Upper lobe of left lung (tissue), 6 donors: Measurements from ENCODE around the gene CIBAR2. TPM values are rescaled to one million over a fixed set of nuclear protein-coding genes. Genes with fewer than 3 reads are reported as not detected.
A peak's percentile ranks its signal among the peaks of the same experiment; 100 is the strongest.

Experiments
- ATAC-seq, 2 donors: fragments of 200-7000 bp; cut with Tn5 transposase; one replicate each; pipeline ENCODE4 v1.9.1; 2022; ENCODE audit warnings: mild to moderate bottlenecking in 2 of 2, moderate library complexity in 2 of 2; ENCODE audit not compliant: low FRiP score in 2 of 2
- DNase-seq, 2 donors: peaks; one replicate each; pipeline ENCODE4 v3.0.0-alpha.2; 2019 to 2020
- H3K27ac ChIP-seq, 4 donors: fragments of 200-600 bp; sonication (generic); one replicate each; pipeline ENCODE4 v1.5.1; 2016 to 2019
- H3K27me3 ChIP-seq, 4 donors: fragments of 200-600 bp; sonication (generic); one replicate each; pipeline ENCODE4 v1.5.1; 2017 to 2019
- H3K36me3 ChIP-seq, 4 donors: fragments of 200-600 bp; sonication (generic); one replicate each; pipeline ENCODE4 v1.5.1; 2016 to 2019
- H3K4me1 ChIP-seq, 4 donors: fragments of 200-600 bp; sonication (generic); one replicate each; pipeline ENCODE4 v1.5.1; 2018 to 2019
- H3K4me3 ChIP-seq, 4 donors: fragments of 200-600 bp; sonication (generic); one replicate each; pipeline ENCODE4 v1.5.1; 2017 to 2019; ENCODE audit warnings: mild to moderate bottlenecking in 2 of 4, moderate library complexity in 1 of 4
- H3K9me3 ChIP-seq, 4 donors: fragments of 200-600 bp; sonication (generic); one replicate each; pipeline ENCODE4 v1.5.1; 2018 to 2019
- CTCF ChIP-seq, 6 experiments: fragments of 450-650 bp in 4 of 6; fragments of 200-600 bp in 2 of 6; sonication (generic) in 2 of 6; IDR thresholded peaks; one replicate each; pipeline ENCODE4 v1.5.1; 2016 to 2019; ENCODE audit warnings: antibody characterized with exemption in 6 of 6
- EP300 ChIP-seq, 4 donors: sonication (generic); formaldehyde crosslinking; IDR thresholded peaks; one replicate each; pipeline ENCODE4 v1.5.1; 2017; ENCODE audit warnings: antibody characterized with exemption in 4 of 4, control low read depth in 2 of 4
- POLR2A ChIP-seq, 4 donors: fragments of 450-650 bp; IDR thresholded peaks; one replicate each; pipeline ENCODE4 v1.5.1; 2016 to 2017; ENCODE audit warnings: antibody characterized with exemption in 4 of 4, mild to moderate bottlenecking in 2 of 4
- POLR2AphosphoS5 ChIP-seq, 2 donors: sonication (generic); formaldehyde crosslinking; IDR thresholded peaks; one replicate each; pipeline ENCODE4 v1.5.1; 2017; ENCODE audit warnings: antibody characterized with exemption in 2 of 2
- WGBS, 2 donors: methylation state at CpG; one replicate each; pipeline ENCODE4 v1.1.5; 2017 to 2018; 5-methylcytosine and 5-hydroxymethylcytosine counted together
- total RNA-seq, 6 donors: library from RNA; depleted of rRNA in 4 of 6; stranded (reverse); fragments of >200 nt in 4 of 6; gene quantifications; one replicate each; pipeline versions ENCODE4 v1.1.0 to v1.2.1, GENCODE V29; 2016 to 2021
- donor health status: DM: no; HTN: no; CAD: no; lungs with moderate emphysema.
- donor health status: DM: no; HTN: yes; CAD: no; lungs with severe emphysema.

Gene CIBAR2
- total RNA-seq, 6 donors from 2014 or later = 0.40 to 35.6 (median 9.9) TPM

GRCh38 chr16:85107083-85107482 is 5.2 kb downstream of the CIBAR2 start:
- DNase-seq = no peak
- Histone ChIP-seq H3K4me3 (no peak overlapping the region), H3K36me3 (no peaks in the 10 kb centered on the region), H3K9me3 (no peaks in the 10 kb centered on the region), H3K4me1 (peaks cover 0 to 10% (median 5%) of the 10 kb centered on the region in 4 donors), H3K27me3 (no peaks in the 10 kb centered on the region), H3K27ac (no peak overlapping the region)
- 73 to 85% methylated on average over 3 to 9 of the region's 9 CpGs for WGBS, 2 donors
- no peak for ATAC-seq
- TF ChIP-seq CTCF (IDR thresholded peaks at IDR 0.05) = no peak
- TF ChIP-seq POLR2A (IDR thresholded peaks at IDR 0.05) = no peak
- no peak for TF ChIP-seq POLR2AphosphoS5 (IDR thresholded peaks at IDR 0.05)
- TF ChIP-seq EP300 (IDR thresholded peaks at IDR 0.05) = no peak

GRCh38 chr16:85105475-85105874 is 6.8 kb downstream of the CIBAR2 start:
- no peak for ATAC-seq
- Histone ChIP-seq H3K27me3 (no peaks in the 10 kb centered on the region), H3K36me3 (no peaks in the 10 kb centered on the region), H3K27ac (no peak overlapping the region), H3K4me3 (no peak overlapping the region), H3K9me3 (no peaks in the 10 kb centered on the region), H3K4me1 (peaks cover 0 to 10% (median 5%) of the 10 kb centered on the region in 4 donors)
- TF ChIP-seq POLR2A (IDR thresholded peaks at IDR 0.05) (no peak), POLR2AphosphoS5 (IDR thresholded peaks at IDR 0.05) (no peak), EP300 (IDR thresholded peaks at IDR 0.05) (no peak), CTCF (IDR thresholded peaks at IDR 0.05) (no peak)
- WGBS, 2 donors = 80 to 87% methylated on average over 5 of the region's 5 CpGs
- no peak for DNase-seq

GRCh38 chr16:85104821-85105391 is 7.4 kb downstream of the CIBAR2 start:
- TF ChIP-seq EP300 (IDR thresholded peaks at IDR 0.05) (no peak), POLR2AphosphoS5 (IDR thresholded peaks at IDR 0.05) (no peak), CTCF (IDR thresholded peaks at IDR 0.05) (no peak), POLR2A (IDR thresholded peaks at IDR 0.05) (no peak)
- Histone ChIP-seq H3K27ac (no peak overlapping the region), H3K4me1 (peaks cover 0 to 10% (median 5%) of the 10 kb centered on the region in 4 donors), H3K9me3 (no peaks in the 10 kb centered on the region), H3K4me3 (no peak overlapping the region), H3K36me3 (no peaks in the 10 kb centered on the region), H3K27me3 (no peaks in the 10 kb centered on the region)
- peak; percentile 41 to 71 for ATAC-seq
- DNase-seq = peak; percentile 47 to 70
- 52 to 53% methylated on average over 10 to 11 of the region's 11 CpGs for WGBS, 2 donors

GRCh38 chr16:85104147-85104546 is 8.1 kb downstream of the CIBAR2 start:
- DNase-seq (no peak), ATAC-seq (no peak)
- no peak for TF ChIP-seq POLR2AphosphoS5 (IDR thresholded peaks at IDR 0.05)
- TF ChIP-seq EP300 (IDR thresholded peaks at IDR 0.05) = no peak
- H3K27me3 ChIP-seq = no peaks in the 10 kb centered on the region
- no peaks in the 10 kb centered on the region for H3K9me3 ChIP-seq
- no peaks in the 10 kb centered on the region for H3K36me3 ChIP-seq
- peaks cover 0 to 10% (median 5%) of the 10 kb centered on the region in 4 donors for H3K4me1 ChIP-seq
- no peak overlapping the region for H3K4me3 ChIP-seq
- H3K27ac ChIP-seq = no peak overlapping the region
- WGBS, 2 donors = 89 to 93% methylated on average over 12 of the region's 12 CpGs

GRCh38 chr16:85103114-85104079 is 8.9 kb downstream of the CIBAR2 start:
- no peaks in the 10 kb centered on the region for H3K9me3 ChIP-seq
- no peaks in the 10 kb centered on the region for H3K36me3 ChIP-seq
- H3K27ac ChIP-seq = no peak overlapping the region
- H3K4me1 ChIP-seq = peaks cover 0 to 10% (median 5%) of the 10 kb centered on the region in 4 donors
- WGBS, 2 donors = 81 to 86% methylated on average over 23 of the region's 23 CpGs
- ATAC-seq = no peak
- H3K4me3 ChIP-seq = no peak overlapping the region
- no peak for TF ChIP-seq POLR2A (IDR thresholded peaks at IDR 0.05)
- TF ChIP-seq POLR2AphosphoS5 (IDR thresholded peaks at IDR 0.05) = no peak
- TF ChIP-seq CTCF (IDR thresholded peaks at IDR 0.05) = no peak
- no peak for TF ChIP-seq EP300 (IDR thresholded peaks at IDR 0.05)
- no peaks in the 10 kb centered on the region for H3K27me3 ChIP-seq
- no peak for DNase-seq
